Stimulated activated CD4-positive, alpha-beta T cell treated with anti-CD3 and anti-CD28 coated beads, Interleukin-12 subunit alpha, Interleukin-12 subunit beta, amount 100 ng/mL, for 24 hours (primary cell): ENCODE measurements around the gene GIT2.
"Not testable (repeated sequence)": the region's sequence is repeated elsewhere in the genome, so short reads cannot be mapped to it uniquely, and the experiment has no call there.

Experiments used
- DNase-seq, 2 experiments: peaks; one replicate each; pipeline ENCODE4 v3.0.0-alpha.2; 2020; ENCODE audit warnings: low read depth in 2 of 2

GIT2 gene

GRCh38 chr12:109995686-109996482 is at the start of gene GIT2:
TSS of gene GIT2 (minus strand) at chr12:109996368. CDS start at chr12:109996224, 144 bp downstream.
- peak; percentile 85 to 89 for DNase-seq

- no peak for DNase-seq
Measured at GRCh38 chr12:110042264-110042663, 46.1 kb upstream of the GIT2 start.

- DNase-seq, result no peak
Measured at GRCh38 chr12:110039085-110039807, 43.1 kb upstream of the GIT2 start.

GRCh38 chr12:110038741-110039084 is 42.5 kb upstream of the GIT2 start:
- DNase-seq, result no peak

- no peak for DNase-seq
Measured at GRCh38 chr12:110037315-110037714, 41.1 kb upstream of the GIT2 start.

- no peak for DNase-seq
Measured at GRCh38 chr12:110035534-110036104, 39.5 kb upstream of the GIT2 start.

GRCh38 chr12:110033888-110034287 is 37.7 kb upstream of the GIT2 start:
- DNase-seq, result no peak

- DNase-seq, result no peak
Measured at GRCh38 chr12:110029290-110029815, 33.2 kb upstream of the GIT2 start.

- no peak for DNase-seq
Measured at GRCh38 chr12:110028323-110028722, 32.2 kb upstream of the GIT2 start.

GRCh38 chr12:110024051-110024450 is 27.9 kb upstream of the GIT2 start:
- no peak for DNase-seq

GRCh38 chr12:110023059-110023980 is 27.2 kb upstream of the GIT2 start:
- DNase-seq, result no peak

- no peak for DNase-seq
Measured at GRCh38 chr12:110020956-110021355, 24.8 kb upstream of the GIT2 start.

GRCh38 chr12:110015132-110015531 is 19.0 kb upstream of the GIT2 start:
- DNase-seq, result no peak

- no peak for DNase-seq
Measured at GRCh38 chr12:110012659-110013058, 16.5 kb upstream of the GIT2 start.

GRCh38 chr12:110012137-110012536 is 16.0 kb upstream of the GIT2 start:
- DNase-seq, result no peak

- no peak for DNase-seq
Measured at GRCh38 chr12:110010853-110011723, 14.9 kb upstream of the GIT2 start.

GRCh38 chr12:110008681-110009398 is 12.7 kb upstream of the GIT2 start:
- DNase-seq, result not testable (repeated sequence)

GRCh38 chr12:110007881-110008280 is 11.7 kb upstream of the GIT2 start:
- DNase-seq, result no peak

GRCh38 chr12:110006115-110006514 is 9.9 kb upstream of the GIT2 start:
- DNase-seq, result no peak
